Measurements from ENCODE around the gene SLC25A20.

SLC25A20 gene

DNA sequence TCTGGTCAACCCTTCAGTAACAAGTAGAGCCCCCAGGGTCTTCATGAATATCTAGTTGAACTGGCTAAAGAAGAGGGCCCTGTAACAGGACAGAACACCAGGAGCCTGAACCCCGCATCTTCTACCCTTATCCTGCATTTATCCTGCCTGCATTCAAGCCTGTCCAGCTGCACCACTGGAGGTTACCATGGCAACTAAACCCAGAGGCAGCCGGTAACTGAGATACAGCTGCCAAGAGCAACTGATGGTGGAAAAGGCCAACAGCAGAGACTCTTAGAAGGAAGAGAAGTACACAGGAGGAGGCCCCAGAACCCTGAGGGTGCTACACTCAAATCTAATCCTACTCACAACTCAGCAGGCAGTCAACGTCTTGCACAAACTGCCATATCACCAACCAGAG, 47.3 kb downstream of the SLC25A20 start:
- Histone ChIP-seq H3K4me3 (ENCODE audit: low read depth, low read length) (no peak overlapping the region), H3K14ac (ENCODE audit: low read length) (no peak overlapping the region), H4K91ac (ENCODE audit: low read depth, low read length) (no peak overlapping the region), H3K27ac (ENCODE audit: low read depth, low read length) (no peak overlapping the region), H3K36me3 (ENCODE audit: control insufficient read depth in 1 of 2, insufficient read depth in 2 of 2, low read length in 2 of 2) (no peaks in the 10 kb centered on the region), H2BK120ac (ENCODE audit: insufficient read depth, low read length, poor library complexity) (no peak overlapping the region), H3K4ac (ENCODE audit: low read depth, low read length) (no peak overlapping the region), H3K4me2 (ENCODE audit: low read length) (no peak overlapping the region), H4K12ac (ENCODE audit: low read depth, low read length) (no peak overlapping the region), H3K79me1 (ENCODE audit: low read length) (peaks cover 3% of the 10 kb centered on the region), H3K23ac (ENCODE audit: low read length) (no peak overlapping the region), H3K27me3 (ENCODE audit: insufficient read depth, low read length) (no peaks in the 10 kb centered on the region), H4K8ac (ENCODE audit: low read depth, low read length) (no peak overlapping the region), H3K9ac (ENCODE audit: low read length) (no peak overlapping the region), H3K9me3 (ENCODE audit: insufficient read depth, low read depth, low read length) (no peaks in the 10 kb centered on the region), H2BK5ac (ENCODE audit: low read depth, low read length, poor library complexity) (no peak overlapping the region), H3K18ac (ENCODE audit: low read length) (no peak overlapping the region), H3K4me1 (ENCODE audit: control insufficient read depth in 1 of 2, insufficient read depth in 2 of 2, low read length in 2 of 2) (no peaks in the 10 kb centered on the region), H2AK5ac (ENCODE audit: low read length) (no peak overlapping the region), H2BK12ac (ENCODE audit: low read length) (no peak overlapping the region), H2AFZ (ENCODE audit: insufficient read depth, low read length, poor library complexity) (no peak overlapping the region), H3K79me2 (ENCODE audit: control insufficient read depth, insufficient read depth, low read length, poor library complexity) (peaks cover 5% of the 10 kb centered on the region)
- DNase-seq = peak; percentile 41 to 79
- WGBS (ENCODE audit: extremely low coverage, insufficient coverage, insufficient read length) = no CpG with 5 or more reads among the region's 3 CpGs

DNA sequence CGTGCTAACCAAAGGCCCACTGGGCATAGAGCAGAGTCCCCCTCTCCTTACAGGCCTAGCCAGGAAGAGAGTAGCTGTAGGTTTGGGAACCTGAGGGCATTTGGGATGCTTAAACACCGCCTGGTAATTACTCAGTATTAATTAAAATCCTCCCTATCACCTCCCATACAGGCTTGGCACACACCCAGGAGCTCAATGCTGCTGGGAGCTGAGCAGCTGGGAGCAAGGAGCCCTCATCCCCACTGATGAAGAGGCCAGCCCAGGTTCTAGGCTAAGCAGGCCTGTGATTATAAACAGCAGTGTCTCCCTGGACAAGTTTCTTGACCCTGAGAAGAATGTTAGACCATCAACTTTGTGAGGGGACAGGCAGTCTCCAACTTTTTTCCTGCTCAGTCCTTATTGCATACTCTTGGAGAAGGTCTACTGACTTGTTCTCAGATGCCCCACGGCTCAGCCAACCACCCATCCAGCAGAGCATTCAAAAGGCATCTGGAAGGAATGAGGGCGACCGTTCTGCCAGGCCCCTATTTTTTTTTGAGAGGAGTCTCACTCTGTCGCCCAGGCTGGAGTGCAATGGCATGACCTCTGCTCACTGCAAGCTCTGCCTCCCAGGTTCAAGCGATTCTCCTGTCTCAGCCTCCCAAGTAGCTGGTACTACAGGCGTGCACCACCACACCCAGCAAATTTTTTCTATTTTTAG, 49.7 kb downstream of the SLC25A20 start:
- Histone ChIP-seq H3K9me3 (ENCODE audit: insufficient read depth, low read depth, low read length) (no peaks in the 10 kb centered on the region), H4K91ac (ENCODE audit: low read depth, low read length) (no peak overlapping the region), H3K4me1 (ENCODE audit: control insufficient read depth in 1 of 2, insufficient read depth in 2 of 2, low read length in 2 of 2) (no peaks in the 10 kb centered on the region), H2AK5ac (ENCODE audit: low read length) (no peak overlapping the region), H2BK12ac (ENCODE audit: low read length) (no peak overlapping the region), H3K27ac (ENCODE audit: low read depth, low read length) (no peak overlapping the region), H3K79me2 (ENCODE audit: control insufficient read depth, insufficient read depth, low read length, poor library complexity) (peaks cover 5% of the 10 kb centered on the region), H3K23ac (ENCODE audit: low read length) (no peak overlapping the region), H3K4me3 (ENCODE audit: low read depth, low read length) (no peak overlapping the region), H2BK120ac (ENCODE audit: insufficient read depth, low read length, poor library complexity) (no peak overlapping the region), H2AFZ (ENCODE audit: insufficient read depth, low read length, poor library complexity) (no peak overlapping the region), H3K18ac (ENCODE audit: low read length) (no peak overlapping the region), H3K79me1 (ENCODE audit: low read length) (peaks cover 3% of the 10 kb centered on the region), H3K4ac (ENCODE audit: low read depth, low read length) (no peak overlapping the region), H4K8ac (ENCODE audit: low read depth, low read length) (no peak overlapping the region), H3K36me3 (ENCODE audit: control insufficient read depth in 1 of 2, insufficient read depth in 2 of 2, low read length in 2 of 2) (no peaks in the 10 kb centered on the region), H3K4me2 (ENCODE audit: low read length) (no peak overlapping the region), H2BK5ac (ENCODE audit: low read depth, low read length, poor library complexity) (no peak overlapping the region), H4K12ac (ENCODE audit: low read depth, low read length) (no peak overlapping the region), H3K14ac (ENCODE audit: low read length) (no peak overlapping the region), H3K27me3 (ENCODE audit: insufficient read depth, low read length) (no peaks in the 10 kb centered on the region), H3K9ac (ENCODE audit: low read length) (no peak overlapping the region)
- WGBS (ENCODE audit: extremely low coverage, insufficient coverage, insufficient read length) = no CpG with 5 or more reads among the region's 8 CpGs
- DNase-seq = no peak

DNA sequence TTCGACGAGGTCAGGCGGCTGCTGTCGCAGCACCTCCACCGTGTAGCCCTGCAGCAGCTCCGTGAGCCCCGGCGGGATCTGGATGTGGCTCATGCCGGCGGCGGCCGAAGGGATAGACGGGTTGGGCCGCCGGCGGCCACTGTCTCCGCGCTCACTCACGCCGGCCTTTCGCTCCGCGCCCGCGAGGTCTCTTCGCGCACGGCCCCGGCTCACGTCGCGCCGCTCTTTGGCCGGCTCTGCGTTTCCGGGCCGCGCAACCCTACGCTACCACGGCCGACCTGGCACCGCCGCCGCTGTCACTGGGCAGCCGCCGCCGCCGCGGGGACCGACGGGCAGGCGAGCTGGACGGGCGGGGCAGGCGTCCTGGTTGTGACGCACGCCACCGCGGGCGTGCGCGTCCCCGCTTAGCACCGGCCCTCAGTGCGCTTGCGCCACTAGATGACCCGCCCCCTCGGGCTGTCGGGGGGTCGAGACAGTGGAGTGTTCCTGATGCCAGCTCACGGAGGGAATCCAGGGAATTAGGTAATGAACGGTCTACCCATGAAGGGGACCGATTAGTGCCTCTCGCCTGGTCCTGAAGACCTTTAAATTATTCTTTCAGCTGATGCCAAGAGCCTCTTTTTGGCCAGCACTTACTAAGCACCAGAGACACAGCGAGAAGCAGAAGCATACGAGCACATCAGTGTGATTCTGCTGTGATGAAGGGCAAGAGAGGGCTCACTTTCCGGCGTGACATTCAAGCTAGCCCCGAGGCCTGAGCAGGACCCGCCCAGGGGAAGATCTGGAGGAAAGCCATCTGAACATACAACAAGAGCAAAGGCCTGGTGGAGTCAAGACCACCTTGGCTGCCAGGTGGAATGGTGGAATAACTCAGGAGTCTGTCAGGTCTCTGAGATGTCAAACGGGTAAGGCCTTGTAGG, 50.9 kb downstream of the SLC25A20 start, which contains the start of gene PRKAR2A:
Gene PRKAR2A (minus strand): TSS at position 371 of the 920 bp plus-strand sequence. CDS start 278 bp downstream, at position 93.
- Histone ChIP-seq H3K4ac (ENCODE audit: low read depth, low read length) (no peak within 1 kb of the TSS), H2AFZ (ENCODE audit: insufficient read depth, low read length, poor library complexity) (peak within 1 kb of the TSS; percentile 72), H3K4me3 (ENCODE audit: low read depth, low read length) (peak within 1 kb of the TSS; percentile 88), H4K12ac (ENCODE audit: low read depth, low read length) (peak within 1 kb of the TSS; percentile 68), H4K8ac (ENCODE audit: low read depth, low read length) (peak within 1 kb of the TSS; percentile 86), H2BK120ac (ENCODE audit: insufficient read depth, low read length, poor library complexity) (no peak within 1 kb of the TSS), H3K9ac (ENCODE audit: low read length) (peak within 1 kb of the TSS; percentile 44), H3K4me2 (ENCODE audit: low read length) (peak within 1 kb of the TSS; percentile 87), H3K18ac (ENCODE audit: low read length) (peak within 1 kb of the TSS; percentile 79), H3K36me3 (ENCODE audit: control insufficient read depth in 1 of 2, insufficient read depth in 2 of 2, low read length in 2 of 2) (no peaks in the 10 kb centered on the region), H3K4me1 (ENCODE audit: control insufficient read depth in 1 of 2, insufficient read depth in 2 of 2, low read length in 2 of 2) (no peaks in the 10 kb centered on the region), H2BK5ac (ENCODE audit: low read depth, low read length, poor library complexity) (no peak within 1 kb of the TSS), H3K14ac (ENCODE audit: low read length) (peak within 1 kb of the TSS; percentile 47), H3K27ac (ENCODE audit: low read depth, low read length) (peak within 1 kb of the TSS; percentile 16), H2AK5ac (ENCODE audit: low read length) (no peak within 1 kb of the TSS), H3K27me3 (ENCODE audit: insufficient read depth, low read length) (no peaks in the 10 kb centered on the region), H2BK12ac (ENCODE audit: low read length) (no peak within 1 kb of the TSS), H3K9me3 (ENCODE audit: insufficient read depth, low read depth, low read length) (no peaks in the 10 kb centered on the region), H4K91ac (ENCODE audit: low read depth, low read length) (peak within 1 kb of the TSS; percentile 21), H3K23ac (ENCODE audit: low read length) (no peak within 1 kb of the TSS), H3K79me2 (ENCODE audit: control insufficient read depth, insufficient read depth, low read length, poor library complexity) (peaks cover 5% of the 10 kb centered on the region), H3K79me1 (ENCODE audit: low read length) (peaks cover 3% of the 10 kb centered on the region)
- DNase-seq = peak; percentile 84 to 92
- no CpG with 5 or more reads among the region's 81 CpGs for WGBS (ENCODE audit: extremely low coverage, insufficient coverage, insufficient read length)

DNA sequence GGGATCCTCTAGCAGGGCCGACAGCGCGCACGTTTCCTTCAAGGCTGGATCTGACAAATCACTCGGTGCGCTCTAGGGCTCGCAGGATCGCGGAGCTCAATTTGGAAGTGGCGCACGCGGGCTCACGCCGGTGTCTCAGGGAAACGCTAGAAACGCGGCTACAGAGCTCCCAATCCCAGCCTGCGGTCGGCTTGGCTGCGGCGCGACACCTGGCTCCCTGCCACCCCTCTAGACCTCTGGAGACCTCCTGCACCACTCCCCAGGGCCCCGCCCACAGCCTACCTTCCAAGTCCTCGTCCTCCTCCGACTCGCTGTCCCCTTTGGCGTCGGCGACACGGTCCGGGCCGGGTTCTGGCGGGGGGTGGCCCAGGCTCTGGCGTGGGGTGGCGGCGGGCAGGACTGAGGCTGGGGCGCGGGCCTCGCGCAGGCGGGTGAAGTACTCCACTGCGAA, 51.6 kb downstream of the SLC25A20 start:
- Histone ChIP-seq H3K36me3 (ENCODE audit: control insufficient read depth in 1 of 2, insufficient read depth in 2 of 2, low read length in 2 of 2) (no peaks in the 10 kb centered on the region), H2BK12ac (ENCODE audit: low read length) (no peak overlapping the region), H3K79me1 (ENCODE audit: low read length) (peaks cover 3% of the 10 kb centered on the region), H3K4me1 (ENCODE audit: control insufficient read depth in 1 of 2, insufficient read depth in 2 of 2, low read length in 2 of 2) (no peaks in the 10 kb centered on the region), H4K12ac (ENCODE audit: low read depth, low read length) (peak overlapping the region; percentile 0), H3K79me2 (ENCODE audit: control insufficient read depth, insufficient read depth, low read length, poor library complexity) (peaks cover 5% of the 10 kb centered on the region), H3K9me3 (ENCODE audit: insufficient read depth, low read depth, low read length) (no peaks in the 10 kb centered on the region), H3K27me3 (ENCODE audit: insufficient read depth, low read length) (no peaks in the 10 kb centered on the region), H3K9ac (ENCODE audit: low read length) (peak overlapping the region; percentile 44), H4K91ac (ENCODE audit: low read depth, low read length) (peak overlapping the region; percentile 21), H2BK120ac (ENCODE audit: insufficient read depth, low read length, poor library complexity) (no peak overlapping the region), H3K23ac (ENCODE audit: low read length) (no peak overlapping the region), H3K27ac (ENCODE audit: low read depth, low read length) (peak overlapping the region; percentile 16), H3K4me3 (ENCODE audit: low read depth, low read length) (peak overlapping the region; percentile 88), H3K14ac (ENCODE audit: low read length) (peak overlapping the region; percentile 47), H3K18ac (ENCODE audit: low read length) (peak overlapping the region; percentile 79), H3K4ac (ENCODE audit: low read depth, low read length) (no peak overlapping the region), H2AFZ (ENCODE audit: insufficient read depth, low read length, poor library complexity) (peak overlapping the region; percentile 62), H4K8ac (ENCODE audit: low read depth, low read length) (peak overlapping the region; percentile 45), H2AK5ac (ENCODE audit: low read length) (no peak overlapping the region), H2BK5ac (ENCODE audit: low read depth, low read length, poor library complexity) (no peak overlapping the region), H3K4me2 (ENCODE audit: low read length) (peak overlapping the region; percentile 87)
- peak; percentile 67 to 84 for DNase-seq
- WGBS (ENCODE audit: extremely low coverage, insufficient coverage, insufficient read length) = no CpG with 5 or more reads among the region's 42 CpGs
